OCI-LY1 (cell line): ENCODE results near the gene MROH7.

Experiments
- H2AFZ ChIP-seq: fragments of 200-600 bp; sonication (generic), shearing (Covaris generic); 2 replicates; pipeline ENCODE4 v1.6.0; 2014; ENCODE audit warnings: antibody characterized with exemption, mild to moderate bottlenecking, low read length
- H3F3A ChIP-seq: fragments of 200-600 bp; sonication (generic), shearing (Covaris generic); 2 replicates; pipeline ENCODE4 v1.6.0; 2014; ENCODE audit warnings: mild to moderate bottlenecking, antibody characterized with exemption, low read length, moderate library complexity; ENCODE audit not compliant: insufficient read depth
- H3K27ac ChIP-seq: fragments of 200-600 bp; sonication (generic); 2 replicates; pipeline ENCODE4 v1.5.1; 2014; ENCODE audit warnings: low read length, mixed run types, mild to moderate bottlenecking, low read depth; ENCODE audit not compliant: poor library complexity, severe bottlenecking
- H3K27me3 ChIP-seq: fragments of 200-600 bp; sonication (generic); 2 replicates; pipeline ENCODE4 v1.6.0; 2014; ENCODE audit warnings: antibody characterized with exemption, mild to moderate bottlenecking, low read length, moderate library complexity; ENCODE audit not compliant: insufficient read depth
- H3K36me3 ChIP-seq: fragments of 200-600 bp; sonication (generic); 2 replicates; pipeline ENCODE4 v1.6.1; 2014; ENCODE audit warnings: mild to moderate bottlenecking, antibody characterized with exemption, low read length, moderate library complexity, mixed read lengths; ENCODE audit not compliant: insufficient read depth
- H3K4me1 ChIP-seq: fragments of 200-600 bp; sonication (generic); 2 replicates; pipeline ENCODE4 v1.5.1; 2014; ENCODE audit warnings: mild to moderate bottlenecking, low read length, moderate library complexity; ENCODE audit not compliant: insufficient read depth, severe bottlenecking
- H3K4me2 ChIP-seq: fragments of 200-600 bp; sonication (generic), shearing (Covaris generic); 2 replicates; pipeline ENCODE4 v1.6.1; 2014; ENCODE audit warnings: low read length
- H3K4me3 ChIP-seq: fragments of 200-600 bp; sonication (generic); 2 replicates; pipeline ENCODE4 v1.5.1; 2014; ENCODE audit warnings: low read length, low read depth, mild to moderate bottlenecking, mixed read lengths; ENCODE audit not compliant: poor library complexity, severe bottlenecking
- H3K79me2 ChIP-seq: fragments of 200-600 bp; shearing (Covaris generic); 2 replicates; pipeline ENCODE4 v1.6.1; 2016; ENCODE audit warnings: mixed run types, low read length, mixed read lengths; ENCODE audit not compliant: insufficient read depth
- H3K9ac ChIP-seq: fragments of 200-600 bp; sonication (generic), shearing (Covaris generic); 2 replicates; pipeline ENCODE4 v1.6.1; 2014; ENCODE audit warnings: mild to moderate bottlenecking, low read length, mixed read lengths
- H3K9me2 ChIP-seq: fragments of 200-600 bp; sonication (generic), shearing (Covaris generic); 2 replicates; pipeline ENCODE4 v1.6.1; 2014; ENCODE audit warnings: low read depth, mild to moderate bottlenecking, low read length, mixed read lengths
- H3K9me3 ChIP-seq: fragments of 200-600 bp; shearing (Covaris generic); 2 replicates; pipeline ENCODE4 v1.6.1; 2014; ENCODE audit warnings: low read length, mixed read lengths
- H4K20me1 ChIP-seq: fragments of 200-600 bp; sonication (generic), shearing (Covaris generic); 2 replicates; pipeline ENCODE4 v1.6.0; 2016; ENCODE audit warnings: mild to moderate bottlenecking, low read length; ENCODE audit not compliant: insufficient read depth
- EZH2 ChIP-seq: fragments of 200-600 bp; sonication (generic), shearing (Covaris generic); IDR thresholded peaks from 2 replicates; pipeline ENCODE4 v1.8.0; 2017; ENCODE audit warnings: borderline replicate concordance, mixed run types, mild to moderate bottlenecking, antibody characterized with exemption, low read length, moderate library complexity, mixed read lengths
- TF ChIP-seq, protein P1 (sequence below): fragments of 200-600 bp; sonication (generic), shearing (Covaris generic); IDR thresholded peaks from 2 replicates; pipeline ENCODE4 v1.5.1; 2017; ENCODE audit warnings: mild to moderate bottlenecking, antibody characterized with exemption, low read length, moderate library complexity, mixed read lengths

The MROH7 gene

DNA sequence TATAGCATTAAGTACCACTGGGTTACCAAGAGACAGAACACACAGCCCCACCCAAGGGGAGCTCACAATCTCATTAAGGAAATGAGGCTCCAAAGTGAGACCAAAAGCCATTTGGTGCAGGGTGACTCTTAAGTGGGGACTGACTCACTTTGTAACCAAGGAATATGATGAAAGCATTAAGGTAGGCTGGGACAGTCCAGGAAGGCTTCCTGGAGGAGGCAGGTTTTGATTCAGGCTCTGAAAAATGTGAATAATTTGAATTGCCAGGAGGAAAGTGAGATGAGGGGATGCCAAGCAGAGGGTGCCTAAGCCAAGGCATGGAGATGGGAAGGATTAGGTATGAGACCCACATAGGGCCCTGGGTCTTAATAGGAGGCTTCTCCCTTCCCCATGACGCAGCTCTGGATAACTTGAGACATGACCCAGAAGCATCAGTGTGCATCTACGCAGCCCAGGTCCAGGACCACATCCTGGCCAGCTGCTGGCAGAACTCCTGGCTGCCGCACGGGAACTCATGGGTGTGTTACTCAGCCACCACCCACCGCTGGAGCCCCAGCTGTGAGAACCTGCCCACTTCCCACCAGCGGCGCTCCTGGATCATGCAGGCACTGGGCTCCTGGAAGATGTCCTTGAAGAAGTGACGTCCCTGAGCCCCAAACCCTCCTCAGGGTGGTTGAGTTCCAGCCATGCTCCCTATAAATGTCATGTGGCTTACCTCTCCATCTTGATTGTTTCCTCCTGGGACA is 68.1 kb downstream of the MROH7 start:
- H2AFZ ChIP-seq, result no peak overlapping the region
- no peaks in the 10 kb centered on the region for H3K4me1 ChIP-seq
- no peaks in the 10 kb centered on the region for H3K9me3 ChIP-seq
- H3K9ac ChIP-seq, result no peak overlapping the region
- no peaks in the 10 kb centered on the region for H4K20me1 ChIP-seq
- H3K4me3 ChIP-seq, result no peak overlapping the region
- H3K27ac ChIP-seq, result no peak overlapping the region
- H3K27me3 ChIP-seq, result 0 out of 2 replicates have a peak, but pooled peaks cover 3% of the 10 kb centered on the region
- no peak overlapping the region for H3K4me2 ChIP-seq
- H3K79me2 ChIP-seq, result no peaks in the 10 kb centered on the region
- no peaks in the 10 kb centered on the region for H3K9me2 ChIP-seq
- no peaks in the 10 kb centered on the region for H3K36me3 ChIP-seq
- TF ChIP-seq, protein P1, sequence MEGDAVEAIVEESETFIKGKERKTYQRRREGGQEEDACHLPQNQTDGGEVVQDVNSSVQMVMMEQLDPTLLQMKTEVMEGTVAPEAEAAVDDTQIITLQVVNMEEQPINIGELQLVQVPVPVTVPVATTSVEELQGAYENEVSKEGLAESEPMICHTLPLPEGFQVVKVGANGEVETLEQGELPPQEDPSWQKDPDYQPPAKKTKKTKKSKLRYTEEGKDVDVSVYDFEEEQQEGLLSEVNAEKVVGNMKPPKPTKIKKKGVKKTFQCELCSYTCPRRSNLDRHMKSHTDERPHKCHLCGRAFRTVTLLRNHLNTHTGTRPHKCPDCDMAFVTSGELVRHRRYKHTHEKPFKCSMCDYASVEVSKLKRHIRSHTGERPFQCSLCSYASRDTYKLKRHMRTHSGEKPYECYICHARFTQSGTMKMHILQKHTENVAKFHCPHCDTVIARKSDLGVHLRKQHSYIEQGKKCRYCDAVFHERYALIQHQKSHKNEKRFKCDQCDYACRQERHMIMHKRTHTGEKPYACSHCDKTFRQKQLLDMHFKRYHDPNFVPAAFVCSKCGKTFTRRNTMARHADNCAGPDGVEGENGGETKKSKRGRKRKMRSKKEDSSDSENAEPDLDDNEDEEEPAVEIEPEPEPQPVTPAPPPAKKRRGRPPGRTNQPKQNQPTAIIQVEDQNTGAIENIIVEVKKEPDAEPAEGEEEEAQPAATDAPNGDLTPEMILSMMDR, result no peak
- TF ChIP-seq EZH2, result no peak
- H3F3A ChIP-seq, result no peaks in the 10 kb centered on the region

DNA sequence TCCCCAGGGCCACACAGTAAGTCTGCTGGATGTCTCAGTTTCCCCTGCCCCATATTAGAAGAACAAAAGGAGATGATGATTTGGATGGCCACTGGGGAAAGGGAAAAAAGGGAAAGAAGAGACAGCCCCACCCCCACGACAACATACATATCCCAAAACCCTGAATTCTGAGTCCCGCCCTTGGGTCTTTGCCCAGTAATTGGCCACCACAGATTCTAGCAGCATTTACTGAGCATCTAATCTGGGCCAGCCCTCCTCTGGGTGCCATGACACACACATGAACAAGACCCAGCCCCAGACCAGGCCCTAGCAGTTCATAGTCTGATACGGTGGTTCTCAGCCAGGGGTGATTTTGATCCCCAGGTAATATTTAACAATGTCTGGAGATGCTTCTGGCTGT is 68.8 kb downstream of the MROH7 start:
- Histone ChIP-seq H3K9me3 (no peaks in the 10 kb centered on the region), H3K27me3 (0 out of 2 replicates have a peak, but pooled peaks cover 3% of the 10 kb centered on the region), H3K4me3 (no peak overlapping the region), H2AFZ (no peak overlapping the region), H3K36me3 (no peaks in the 10 kb centered on the region), H3K4me1 (peaks cover 4% of the 10 kb centered on the region), H3K79me2 (no peaks in the 10 kb centered on the region), H3K9ac (no peak overlapping the region), H3K4me2 (no peak overlapping the region), H3K9me2 (no peaks in the 10 kb centered on the region), H4K20me1 (no peaks in the 10 kb centered on the region), H3F3A (no peaks in the 10 kb centered on the region), H3K27ac (no peak overlapping the region)
- TF ChIP-seq EZH2, result no peak
- TF ChIP-seq, protein P1, result no peak

DNA sequence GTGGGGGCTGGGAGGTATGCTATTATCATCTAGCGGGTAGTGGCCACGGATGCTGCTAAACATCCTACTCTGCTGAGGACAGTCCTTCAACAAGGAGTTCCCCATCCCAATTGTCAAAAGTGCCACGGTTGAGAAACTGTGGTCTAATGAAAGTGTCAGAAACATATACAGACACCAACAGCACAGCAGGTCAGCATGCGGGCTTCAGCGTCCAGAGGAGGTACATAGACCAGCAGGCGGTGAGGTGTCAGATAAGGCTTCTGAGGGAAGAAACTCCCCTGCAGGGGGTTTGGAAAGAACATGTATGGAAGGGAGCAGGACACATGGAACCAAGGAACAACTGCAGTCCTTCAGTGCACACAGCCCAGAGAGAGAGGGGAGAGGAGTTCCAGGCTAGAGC is 69.3 kb downstream of the MROH7 start:
- no peaks in the 10 kb centered on the region for H3F3A ChIP-seq
- H3K27me3 ChIP-seq, result 0 out of 2 replicates have a peak, but pooled peaks cover 3% of the 10 kb centered on the region
- no peak overlapping the region for H2AFZ ChIP-seq
- H3K36me3 ChIP-seq, result no peaks in the 10 kb centered on the region
- no peak overlapping the region for H3K4me3 ChIP-seq
- H3K9me3 ChIP-seq, result no peaks in the 10 kb centered on the region
- no peaks in the 10 kb centered on the region for H3K9me2 ChIP-seq
- H3K27ac ChIP-seq, result no peak overlapping the region
- TF ChIP-seq, protein P1, result no peak
- TF ChIP-seq EZH2, result no peak
- H3K9ac ChIP-seq, result no peak overlapping the region
- no peaks in the 10 kb centered on the region for H4K20me1 ChIP-seq
- peaks cover 5% of the 10 kb centered on the region for H3K4me1 ChIP-seq
- H3K79me2 ChIP-seq, result 0 out of 2 replicates have a peak, but pooled peaks cover 1% of the 10 kb centered on the region
- no peak overlapping the region for H3K4me2 ChIP-seq
